Gastrocnemius medialis (tissue), 4 donors: Measurements from ENCODE around the gene ING1. TPM values are rescaled to one million over a fixed set of nuclear protein-coding genes. Genes with fewer than 3 reads are reported as not detected.

ENCODE experiments used
- ATAC-seq, 2 donors: fragments of 150-250 bp; one replicate each; pipeline ENCODE4 v1.9.1; 2016
- DNase-seq, 2 donors: peaks; one replicate each; pipeline ENCODE4 v3.0.0-alpha.2; 2019
- H3K27ac ChIP-seq, 4 donors: fragments of 200-600 bp; sonication (generic); 1 replicate in 1 of 4; 2 replicates in 3 of 4; pipeline ENCODE4 v1.5.1; 2016 to 2018; ENCODE audit warnings: mild to moderate bottlenecking in 2 of 4, moderate library complexity in 1 of 4
- H3K27me3 ChIP-seq, 3 donors: fragments of 200-600 bp; sonication (generic) in 2 of 3; 1 replicate in 1 of 3; 2 replicates in 2 of 3; pipeline versions ENCODE4 v1.5.1 to v1.6.0; 2016 to 2019; ENCODE audit warnings: mild to moderate bottlenecking in 1 of 3, moderate library complexity in 1 of 3
- H3K36me3 ChIP-seq, 2 donors: fragments of 200-600 bp; sonication (generic) in 1 of 2; one replicate each; pipeline ENCODE4 v1.5.1; 2017 to 2018
- H3K4me1 ChIP-seq, 2 donors: fragments of 200-600 bp; sonication (generic) in 1 of 2; one replicate each; pipeline ENCODE4 v1.5.1; 2016 to 2017; ENCODE audit warnings: mild to moderate bottlenecking in 2 of 2
- H3K4me3 ChIP-seq, 4 donors: fragments of 200-600 bp; sonication (generic) in 3 of 4; 1 replicate in 1 of 4; 2 replicates in 3 of 4; pipeline ENCODE4 v1.5.1; 2016 to 2019; ENCODE audit warnings: mild to moderate bottlenecking in 2 of 4
- H3K9me3 ChIP-seq, 3 donors: fragments of 200-600 bp; sonication (generic) in 2 of 3; 1 replicate in 1 of 3; 2 replicates in 2 of 3; pipeline ENCODE4 v1.5.1; 2016 to 2019
- POLR2A ChIP-seq, 2 donors: fragments of 450-650 bp; IDR thresholded peaks; one replicate each; pipeline ENCODE4 v1.6.1; 2017; ENCODE audit warnings: antibody characterized with exemption in 2 of 2, mild to moderate bottlenecking in 2 of 2, moderate library complexity in 2 of 2
- in situ Hi-C, 4 donors: fragments of 200-750 bp; cut with MboI; loops; one replicate each; pipeline versions ENCODE4 v1.15.0 to v1.8.0; 2017; ENCODE audit warnings: low sequenced_read_pairs in 4 of 4
- intact Hi-C: fragments of 100-400 bp; cut with DNase I; formaldehyde crosslinking; loops from one replicate; pipeline ENCODE4 v1.15.1; 2023; ENCODE audit warnings: low total_unique reads
- total RNA-seq, 4 donors: library from RNA; depleted of rRNA; stranded (reverse); fragments of >200 nt; gene quantifications; one replicate each; pipeline versions ENCODE4 v1.1.0 to v1.2.3, GENCODE V29; 2016
- TF ChIP-seq, protein P1 (sequence below), 5 experiments: fragments of 450-650 bp in 3 of 5; fragments of 200-600 bp in 2 of 5; sonication (generic) in 2 of 5; IDR thresholded peaks in 4 of 5; conservative IDR thresholded peaks in 1 of 5; 1 replicate in 4 of 5; 2 replicates in 1 of 5; pipeline ENCODE4 v1.5.1; 2016 to 2019; ENCODE audit warnings: antibody characterized with exemption in 5 of 5, mild to moderate bottlenecking in 3 of 5, moderate library complexity in 3 of 5

Gene ING1
- total RNA-seq, 4 donors from 2014 or later = 5.9 to 18.2 (median 13.5) TPM

GRCh38 chr13:110705356-110705825 lies 8.1 kb upstream of the ING1 start:
- Histone ChIP-seq H3K4me3 (peak overlapping the region; percentile 59 to 77 (median 70)), H3K9me3 (no peaks in the 10 kb centered on the region), H3K27ac (peak overlapping the region; percentile 79 to 89 (median 84)), H3K36me3 (peaks cover 0 to 8% of the 10 kb centered on the region in 2 donors), H3K4me1 (peaks cover 48 to 55% of the 10 kb centered on the region in 2 donors), H3K27me3 (no peaks in the 10 kb centered on the region)
- in situ Hi-C loops = loop anchor here in 3 of 4 donors (10.0 to 25.0 kb wide), 3 partner anchors 81 to 209 kb away; partner anchors contain the start of gene ANKRD10 (in 3 of the 3)
- intact Hi-C loops = no loop called here
- ATAC-seq (peak in 1 of 2 donors; percentile 5), DNase-seq (no peak)
- TF ChIP-seq, protein P1, sequence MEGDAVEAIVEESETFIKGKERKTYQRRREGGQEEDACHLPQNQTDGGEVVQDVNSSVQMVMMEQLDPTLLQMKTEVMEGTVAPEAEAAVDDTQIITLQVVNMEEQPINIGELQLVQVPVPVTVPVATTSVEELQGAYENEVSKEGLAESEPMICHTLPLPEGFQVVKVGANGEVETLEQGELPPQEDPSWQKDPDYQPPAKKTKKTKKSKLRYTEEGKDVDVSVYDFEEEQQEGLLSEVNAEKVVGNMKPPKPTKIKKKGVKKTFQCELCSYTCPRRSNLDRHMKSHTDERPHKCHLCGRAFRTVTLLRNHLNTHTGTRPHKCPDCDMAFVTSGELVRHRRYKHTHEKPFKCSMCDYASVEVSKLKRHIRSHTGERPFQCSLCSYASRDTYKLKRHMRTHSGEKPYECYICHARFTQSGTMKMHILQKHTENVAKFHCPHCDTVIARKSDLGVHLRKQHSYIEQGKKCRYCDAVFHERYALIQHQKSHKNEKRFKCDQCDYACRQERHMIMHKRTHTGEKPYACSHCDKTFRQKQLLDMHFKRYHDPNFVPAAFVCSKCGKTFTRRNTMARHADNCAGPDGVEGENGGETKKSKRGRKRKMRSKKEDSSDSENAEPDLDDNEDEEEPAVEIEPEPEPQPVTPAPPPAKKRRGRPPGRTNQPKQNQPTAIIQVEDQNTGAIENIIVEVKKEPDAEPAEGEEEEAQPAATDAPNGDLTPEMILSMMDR (IDR thresholded peaks at IDR 0.05 in 4 of 5, conservative IDR thresholded peaks at IDR 0.05 in 1 of 5) = no peak
- TF ChIP-seq POLR2A (IDR thresholded peaks at IDR 0.05) = no peak

DNA sequence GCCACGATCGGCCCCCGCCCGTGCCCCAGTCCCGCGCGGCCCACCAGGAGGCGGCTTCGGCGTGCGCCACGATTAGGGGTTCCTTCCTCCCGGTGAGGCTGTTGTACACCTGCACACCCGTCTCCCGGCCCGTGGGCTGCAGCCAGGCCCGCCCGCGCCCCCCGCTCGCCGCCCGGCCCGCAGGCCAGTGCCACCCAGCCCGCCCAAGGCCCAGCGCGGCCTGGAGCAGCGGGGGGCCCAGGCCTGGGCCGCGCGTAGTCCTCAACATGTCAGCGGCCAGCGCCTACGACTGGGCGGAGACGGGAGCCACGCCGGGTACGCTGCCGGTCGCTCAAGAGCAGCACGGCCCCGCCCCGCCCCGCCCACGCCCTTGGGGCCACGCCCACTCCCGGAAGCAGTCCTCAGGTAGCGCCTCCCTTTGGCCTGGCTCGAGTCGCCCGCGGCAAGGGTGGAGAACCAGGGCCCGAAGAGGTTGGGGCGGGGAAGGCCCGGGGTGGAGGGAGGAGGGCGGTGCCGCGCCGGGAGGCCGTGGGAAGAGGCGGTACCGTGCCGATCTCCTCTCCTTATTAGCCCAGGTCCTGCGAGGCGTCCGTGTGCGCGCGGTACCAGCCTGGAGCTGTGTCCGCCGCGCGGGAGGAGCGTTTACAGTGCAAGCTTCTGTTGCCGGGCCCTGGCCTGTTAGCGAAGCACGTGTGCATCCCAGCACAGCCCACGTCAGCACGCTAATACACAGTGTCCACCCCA lies 7.5 kb upstream of the ING1 start, which contains the start of gene CARS2:
Gene CARS2 (minus strand): TSS at position 291 of the 744 bp plus-strand sequence. CDS start 23 bp downstream, at position 268.
- Histone ChIP-seq H3K36me3 (peaks cover 0 to 2% of the 10 kb centered on the region in 2 donors), H3K4me1 (peaks cover 50 to 53% of the 10 kb centered on the region in 2 donors), H3K27me3 (no peaks in the 10 kb centered on the region), H3K27ac (peak within 1 kb of the TSS; percentile 79 to 89 (median 84)), H3K9me3 (no peaks in the 10 kb centered on the region), H3K4me3 (peak within 1 kb of the TSS; percentile 59 to 77 (median 70))
- ATAC-seq (peak; percentile 86 to 91), DNase-seq (peak; percentile 91 to 95)
- TF ChIP-seq, protein P1 (IDR thresholded peaks at IDR 0.05 in 4 of 5, conservative IDR thresholded peaks at IDR 0.05 in 1 of 5) = peak in 4 of 5 experiments; percentile 25 to 32 (median 28)
- TF ChIP-seq POLR2A (IDR thresholded peaks at IDR 0.05) = peak; percentile 86 to 89
- intact Hi-C loops = no loop called here
- in situ Hi-C loops = loop anchor here in 3 of 4 donors (10.0 to 25.0 kb wide), 3 partner anchors 81 to 209 kb away; partner anchors contain the start of gene ANKRD10 (in 3 of the 3)

DNA sequence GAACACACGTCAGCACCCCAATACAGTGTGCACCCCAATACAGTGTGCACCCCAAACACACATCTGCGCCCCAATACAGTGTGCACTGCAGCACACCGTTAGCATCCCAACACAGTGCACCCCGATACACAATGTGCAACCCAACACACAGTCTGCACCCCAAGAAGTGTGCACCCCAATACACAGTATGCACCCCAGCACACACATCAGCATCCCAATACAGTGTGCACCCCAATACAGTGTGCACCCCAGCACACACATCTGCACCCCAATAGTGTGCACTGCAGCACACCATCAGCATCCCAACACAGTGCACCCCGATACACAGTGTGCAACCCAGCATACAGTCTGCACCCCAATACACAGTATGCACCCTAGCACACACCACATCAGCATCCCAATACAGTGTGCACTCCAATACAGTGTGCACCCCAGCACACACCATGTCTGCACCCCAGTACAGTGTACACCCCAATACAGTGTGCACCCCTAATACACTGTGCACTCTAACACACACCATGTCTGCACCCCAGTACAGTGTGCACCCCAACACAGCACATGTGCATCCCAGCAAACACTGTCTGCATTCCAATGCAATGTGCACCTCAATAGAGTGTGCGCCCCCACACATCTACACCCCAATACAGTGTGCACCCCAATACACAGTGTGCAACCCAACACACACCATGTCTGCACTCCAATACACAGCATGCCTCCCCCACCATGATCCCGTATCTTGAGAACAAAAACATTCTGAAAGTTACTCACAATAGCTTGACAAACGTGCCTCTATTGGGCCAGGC lies 6.7 kb upstream of the ING1 start:
- ATAC-seq (no peak), DNase-seq (no peak)
- no peaks in the 10 kb centered on the region for H3K36me3 ChIP-seq
- intact Hi-C loops = no loop called here
- in situ Hi-C loops = loop anchor here in 3 of 4 donors (10.0 to 25.0 kb wide), 3 partner anchors 82 to 208 kb away; partner anchors contain the start of gene ANKRD10 (in 3 of the 3)
- peaks cover 51 to 52% of the 10 kb centered on the region in 2 donors for H3K4me1 ChIP-seq
- no peaks in the 10 kb centered on the region for H3K9me3 ChIP-seq
- TF ChIP-seq POLR2A (IDR thresholded peaks at IDR 0.05) = no peak
- TF ChIP-seq, protein P1 (IDR thresholded peaks at IDR 0.05 in 4 of 5, conservative IDR thresholded peaks at IDR 0.05 in 1 of 5) = no peak
- peak overlapping the region; percentile 66 to 89 (median 80) for H3K27ac ChIP-seq
- H3K27me3 ChIP-seq = no peaks in the 10 kb centered on the region
- H3K4me3 ChIP-seq = peak overlapping the region; percentile 43 to 77 (median 66)

- DNase-seq (peak; percentile 76 to 79), ATAC-seq (peak; percentile 40 to 44)
- H3K36me3 ChIP-seq = no peaks in the 10 kb centered on the region
- H3K27me3 ChIP-seq = no peaks in the 10 kb centered on the region
- intact Hi-C loops (loop anchor here (2.0 to 10.0 kb wide), 8 partner anchors 97 to 925 kb away; partner anchors contain the start of genes ANKRD10, IRS2, NAXD and RAB20), in situ Hi-C loops (loop anchor here in 2 of 4 donors (25.0 kb wide), 1 partner anchor 200 kb away; the partner anchor contains the start of gene ANKRD10 (in 2 of the 2))
- H3K27ac ChIP-seq = peak overlapping the region; percentile 97 to 100 (median 100)
- TF ChIP-seq POLR2A (IDR thresholded peaks at IDR 0.05) = peak; percentile 82 to 93
- TF ChIP-seq, protein P1 (IDR thresholded peaks at IDR 0.05 in 4 of 5, conservative IDR thresholded peaks at IDR 0.05 in 1 of 5) = peak in 2 of 5 experiments; percentile 13 to 16
- H3K4me3 ChIP-seq = peak overlapping the region; percentile 85 to 98 (median 94)
- peaks cover 15 to 20% of the 10 kb centered on the region in 2 donors for H3K4me1 ChIP-seq
- no peaks in the 10 kb centered on the region for H3K9me3 ChIP-seq
Measured at GRCh38 chr13:110712081-110712848, 1.2 kb upstream of the ING1 start.
